Fibroblast of the aortic adventitia (primary cell): ENCODE results near the gene DHTKD1. TPM values are rescaled to one million over a fixed set of nuclear protein-coding genes. Genes with fewer than 3 reads are reported as not detected.

ENCODE experiments used
- DNase-seq: peaks from one replicate; pipeline ENCODE4 v3.0.0-alpha.2; 2010; ENCODE audit warnings: low read depth
- H3K4me3 ChIP-seq: 2 replicates; pipeline ENCODE4 v1.5.1; 2011; ENCODE audit warnings: low read depth, mild to moderate bottlenecking, control low read depth, low read length, moderate library complexity
- CTCF ChIP-seq: IDR thresholded peaks from 2 replicates; pipeline ENCODE4 v1.5.1; 2011; ENCODE audit warnings: mild to moderate bottlenecking, low read length, control low read depth, inconsistent platforms; ENCODE audit not compliant: insufficient read depth
- total RNA-seq: library from RNA; depleted of rRNA; stranded (reverse); fragments of >200 nt; gene quantifications from 2 replicates; pipeline ENCODE4 v1.2.3, GENCODE V29; 2012; ENCODE audit warnings: low replicate concordance

Gene DHTKD1
- total RNA-seq, 1 donor = 30.9 TPM

GRCh38 chr10:12031404-12031803 lies 37.4 kb upstream of the DHTKD1 start:
- H3K4me3 ChIP-seq = no peak overlapping the region
- no peak for DNase-seq
- no peak for TF ChIP-seq CTCF

GRCh38 chr10:12036073-12036655 lies 32.6 kb upstream of the DHTKD1 start:
- no peak for TF ChIP-seq CTCF
- no peak for DNase-seq
- no peak overlapping the region for H3K4me3 ChIP-seq

DNA sequence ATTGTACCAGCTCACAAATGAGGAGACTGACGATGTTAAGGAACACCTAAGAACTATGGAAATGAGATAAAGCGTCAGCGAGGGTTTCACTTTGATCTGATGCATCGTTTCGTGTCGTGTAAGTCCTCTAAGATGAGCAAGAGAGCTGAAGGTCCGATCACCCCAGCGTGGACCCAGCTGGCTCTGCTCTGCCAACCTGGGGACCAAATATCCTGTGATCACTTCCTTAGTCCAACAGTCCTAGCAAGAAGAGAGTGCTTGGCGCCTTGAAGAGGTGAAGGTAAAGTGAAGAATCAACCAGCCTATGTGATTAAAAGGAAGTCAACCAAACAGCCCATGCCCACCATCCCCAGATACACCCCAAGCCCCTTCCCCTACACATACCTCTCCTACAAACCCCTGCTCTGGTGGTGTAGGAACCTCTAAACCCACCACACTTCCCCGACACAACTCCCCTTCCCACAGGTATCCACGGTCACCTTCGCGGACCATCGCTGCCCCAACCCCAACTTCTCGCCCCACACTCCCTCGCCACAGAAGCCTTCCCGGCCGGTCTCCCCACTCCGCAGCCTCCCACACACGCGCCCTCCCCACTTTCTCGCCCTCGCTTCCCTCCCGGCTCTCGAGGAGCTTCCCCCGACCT lies 26.9 kb upstream of the DHTKD1 start:
- peak; percentile 19 for DNase-seq
- peak overlapping the region; percentile 95 for H3K4me3 ChIP-seq
- no peak for TF ChIP-seq CTCF

DNA sequence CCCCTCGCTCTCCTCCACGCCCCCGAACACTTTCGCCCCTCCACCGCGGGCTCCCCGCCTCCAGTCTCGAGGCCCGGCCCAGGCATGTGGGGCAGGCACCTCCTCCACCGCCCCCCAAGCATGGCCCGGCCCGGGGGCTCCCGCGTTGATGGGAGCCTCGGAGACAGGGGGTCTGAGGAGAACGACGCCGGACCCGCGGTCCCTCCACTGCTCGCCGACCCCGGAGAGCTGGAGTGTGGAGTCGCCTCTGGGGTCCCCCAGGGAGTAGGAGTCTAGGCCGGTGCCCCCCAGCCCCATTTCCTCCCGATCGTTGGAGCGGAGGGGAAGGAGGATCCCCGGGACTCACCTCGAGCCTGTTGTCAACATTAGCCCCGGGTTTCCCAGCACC lies 26.4 kb upstream of the DHTKD1 start:
- H3K4me3 ChIP-seq = peak overlapping the region; percentile 95
- no peak for TF ChIP-seq CTCF
- no peak for DNase-seq

- DNase-seq = peak; percentile 99
- no peak for TF ChIP-seq CTCF
- peak within 1 kb of the TSS; percentile 95 for H3K4me3 ChIP-seq
Observed at GRCh38 chr10:12042797-12043651, 25.7 kb upstream of the DHTKD1 start, which contains the start of gene UPF2. Gene UPF2 (minus strand): TSS chr10:12042809. CDS start chr10:12035423, 7,386 bp downstream.

- no peak for TF ChIP-seq CTCF
- no peak for DNase-seq
Observed at GRCh38 chr10:12045596-12045995, 23.2 kb upstream of the DHTKD1 start.

More at GRCh38 chr10:12045596-12045995, 23.2 kb upstream of the DHTKD1 start:
- no peak overlapping the region for H3K4me3 ChIP-seq
